ENCODE results near the gene LYZL1.
"Not testable (repeated sequence)": the region's sequence is repeated elsewhere in the genome, so short reads cannot be mapped to it uniquely, and the experiment has no call there.

Gene LYZL1

DNA sequence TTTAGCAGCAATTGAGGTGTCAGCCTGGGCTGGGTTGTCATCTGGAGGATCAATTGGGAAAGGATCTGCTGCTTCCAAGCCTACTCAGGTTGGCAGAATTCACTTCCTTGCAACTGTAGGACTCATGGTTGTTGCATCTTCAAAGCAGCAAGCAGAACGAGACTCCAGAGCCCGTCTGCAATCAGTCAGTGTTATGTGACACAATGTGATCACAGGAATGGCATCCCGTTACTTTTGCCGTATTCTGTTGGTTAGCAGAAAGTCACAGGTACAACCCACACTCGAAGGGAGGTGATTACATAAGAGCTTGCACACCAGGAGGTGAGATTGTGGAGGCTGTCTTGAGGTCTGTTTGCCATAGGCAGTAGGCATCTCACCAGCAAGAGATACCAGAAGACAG, 15.4 kb upstream of the LYZL1 start:
- no peak overlapping the region for H3K27ac ChIP-seq
- TF ChIP-seq, protein P1, sequence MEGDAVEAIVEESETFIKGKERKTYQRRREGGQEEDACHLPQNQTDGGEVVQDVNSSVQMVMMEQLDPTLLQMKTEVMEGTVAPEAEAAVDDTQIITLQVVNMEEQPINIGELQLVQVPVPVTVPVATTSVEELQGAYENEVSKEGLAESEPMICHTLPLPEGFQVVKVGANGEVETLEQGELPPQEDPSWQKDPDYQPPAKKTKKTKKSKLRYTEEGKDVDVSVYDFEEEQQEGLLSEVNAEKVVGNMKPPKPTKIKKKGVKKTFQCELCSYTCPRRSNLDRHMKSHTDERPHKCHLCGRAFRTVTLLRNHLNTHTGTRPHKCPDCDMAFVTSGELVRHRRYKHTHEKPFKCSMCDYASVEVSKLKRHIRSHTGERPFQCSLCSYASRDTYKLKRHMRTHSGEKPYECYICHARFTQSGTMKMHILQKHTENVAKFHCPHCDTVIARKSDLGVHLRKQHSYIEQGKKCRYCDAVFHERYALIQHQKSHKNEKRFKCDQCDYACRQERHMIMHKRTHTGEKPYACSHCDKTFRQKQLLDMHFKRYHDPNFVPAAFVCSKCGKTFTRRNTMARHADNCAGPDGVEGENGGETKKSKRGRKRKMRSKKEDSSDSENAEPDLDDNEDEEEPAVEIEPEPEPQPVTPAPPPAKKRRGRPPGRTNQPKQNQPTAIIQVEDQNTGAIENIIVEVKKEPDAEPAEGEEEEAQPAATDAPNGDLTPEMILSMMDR (conservative IDR thresholded peaks at IDR 0.05), result no peak

DNA sequence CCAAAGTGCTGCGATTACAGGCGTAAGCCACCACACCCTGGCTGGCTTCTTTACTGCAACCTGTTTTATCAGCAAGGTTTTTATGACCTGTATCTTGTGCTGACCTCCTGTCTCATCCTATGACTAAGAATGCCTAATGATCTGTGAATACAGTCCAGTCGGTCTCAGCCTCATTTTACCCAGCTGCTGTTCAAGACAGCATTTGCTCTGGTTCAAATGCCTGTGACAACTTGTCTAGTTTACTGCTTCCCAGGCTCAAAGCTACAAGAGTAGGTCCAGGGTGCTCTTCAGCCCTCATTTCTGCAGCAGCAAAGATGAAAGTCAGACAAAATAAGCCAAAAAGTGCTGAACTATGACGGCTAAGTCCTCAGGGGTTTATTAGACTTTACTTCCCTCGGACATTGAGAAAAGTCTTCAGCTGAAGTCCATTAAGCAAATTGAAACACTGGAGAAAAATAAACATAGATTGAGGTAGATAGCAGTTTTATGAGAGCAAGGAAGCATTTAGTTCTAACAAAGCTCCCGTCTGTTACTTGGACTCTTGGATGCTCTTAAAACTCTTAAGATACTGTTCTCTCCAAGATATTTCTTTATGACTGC, 12.5 kb upstream of the LYZL1 start:
- peak overlapping the region; percentile 58 for H3K27ac ChIP-seq
- TF ChIP-seq, protein P1 (conservative IDR thresholded peaks at IDR 0.05), result no peak

DNA sequence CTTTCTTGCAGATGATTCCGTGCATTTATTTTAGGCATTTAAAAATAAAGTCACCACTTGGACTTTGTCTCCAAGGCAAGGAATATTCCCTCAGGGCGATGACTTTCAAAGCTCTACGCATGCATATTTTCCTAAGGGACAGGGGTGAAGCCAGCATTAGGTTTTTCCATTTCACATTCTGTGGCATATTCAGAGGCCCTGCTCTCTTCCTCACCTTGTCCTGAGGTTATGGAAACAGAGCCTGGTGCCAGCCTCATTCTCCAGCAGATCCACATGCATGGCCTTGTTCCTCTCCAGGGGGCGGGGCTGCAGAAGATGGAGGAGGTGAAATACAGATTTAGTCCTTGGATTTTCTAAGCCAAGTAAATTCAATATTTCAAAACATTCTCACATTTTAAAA, 11.6 kb upstream of the LYZL1 start:
- H3K27ac ChIP-seq, result peak overlapping the region; percentile 58
- TF ChIP-seq, protein P1 (conservative IDR thresholded peaks at IDR 0.05), result no peak

DNA sequence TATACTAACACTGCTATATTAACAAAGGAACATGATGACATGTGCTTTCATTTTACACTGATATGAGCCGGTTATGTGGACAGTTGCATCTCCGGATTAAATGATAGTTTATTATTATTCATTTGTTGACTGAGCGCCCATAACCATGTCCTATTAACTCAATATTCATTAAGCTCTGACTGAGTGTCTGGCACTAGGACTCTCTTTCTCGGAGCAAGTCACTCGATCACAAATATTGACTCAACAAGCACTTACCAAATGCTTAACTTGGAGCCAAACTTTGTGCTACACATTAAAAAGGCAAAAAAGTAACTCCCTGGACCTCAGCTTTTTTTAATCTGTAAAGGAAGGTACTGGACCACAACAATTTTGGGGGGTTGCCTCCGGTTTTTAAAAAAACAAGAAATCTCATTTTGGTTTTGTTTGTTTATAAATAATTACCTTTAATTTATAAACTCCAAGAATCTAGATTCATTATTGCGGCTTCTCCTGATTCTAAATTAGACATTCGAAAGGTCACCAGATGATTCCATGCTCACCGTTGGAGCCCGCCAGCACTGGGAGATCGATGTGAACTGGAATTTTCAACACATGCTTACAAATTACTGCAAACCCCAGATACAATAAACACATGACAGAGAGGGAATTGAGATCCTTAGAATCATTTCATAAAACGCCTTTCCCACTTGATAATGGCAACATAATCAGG, 8.9 kb upstream of the LYZL1 start:
- no peak overlapping the region for H3K27ac ChIP-seq

DNA sequence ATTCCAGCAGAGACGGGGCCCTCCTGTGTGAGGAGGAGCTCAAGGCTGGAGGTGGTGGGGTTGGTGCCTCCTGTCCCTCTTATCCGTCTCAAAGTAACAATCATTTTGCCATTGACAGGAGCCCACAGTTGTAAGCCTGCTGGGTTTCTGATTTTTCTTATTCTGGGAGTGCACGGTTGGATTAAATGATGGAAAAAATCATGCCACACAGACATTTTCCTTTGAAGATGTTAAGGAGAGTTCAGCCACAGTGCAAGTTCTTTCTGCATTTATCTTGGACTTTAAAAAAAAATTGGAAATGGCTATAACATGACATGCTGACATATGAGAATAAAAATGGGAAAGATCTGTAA, 8.4 kb upstream of the LYZL1 start:
- TF ChIP-seq, protein P1 (conservative IDR thresholded peaks at IDR 0.05), result no peak
- H3K27ac ChIP-seq, result no peak overlapping the region

More for the DNA sequence above, 8.9 kb upstream of the LYZL1 start:
- TF ChIP-seq, protein P1 (conservative IDR thresholded peaks at IDR 0.05), result no peak

DNA sequence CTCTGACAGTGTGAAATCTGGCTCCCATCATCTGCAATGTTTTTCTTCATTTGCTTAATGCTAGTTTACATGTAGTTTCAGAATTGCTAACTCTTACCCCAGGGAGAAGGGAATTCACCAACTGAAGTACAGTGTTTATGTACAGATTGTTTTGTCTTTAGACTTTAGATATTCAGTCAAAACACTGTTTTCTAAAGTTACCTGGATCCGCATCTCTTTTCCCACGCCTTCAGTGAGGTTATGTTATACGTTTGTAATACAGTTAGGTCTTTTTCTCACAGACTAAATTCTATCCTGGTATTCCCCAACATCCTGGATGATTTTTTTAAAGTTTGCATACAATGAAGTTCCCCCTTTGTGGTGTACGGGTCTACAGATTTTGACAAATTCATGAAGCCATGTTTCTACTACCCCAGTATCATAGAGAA, 3.2 kb upstream of the LYZL1 start:
- H3K27ac ChIP-seq, result no peak overlapping the region
- TF ChIP-seq, protein P1 (conservative IDR thresholded peaks at IDR 0.05), result no peak

DNA sequence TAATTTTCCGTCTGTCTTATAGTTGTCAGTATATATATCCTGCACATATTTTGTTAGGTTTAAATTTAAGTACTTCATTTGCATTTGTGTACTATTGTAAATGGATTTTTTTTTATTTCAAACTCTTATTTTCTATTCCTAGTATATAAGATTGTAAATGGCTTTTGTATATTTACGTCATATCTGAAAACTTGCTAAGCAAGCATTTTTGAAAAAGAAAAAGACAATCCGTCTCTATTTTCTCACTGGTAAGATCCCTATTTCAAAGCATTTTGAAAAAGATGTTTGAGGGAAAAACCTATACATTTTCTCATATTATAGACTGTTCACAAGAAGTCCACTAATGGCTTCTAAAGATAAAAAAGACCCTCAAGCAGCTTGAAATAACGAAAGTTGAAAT, 1.2 kb upstream of the LYZL1 start:
- H3K27ac ChIP-seq, result no peak overlapping the region
- TF ChIP-seq, protein P1 (conservative IDR thresholded peaks at IDR 0.05), result no peak

DNA sequence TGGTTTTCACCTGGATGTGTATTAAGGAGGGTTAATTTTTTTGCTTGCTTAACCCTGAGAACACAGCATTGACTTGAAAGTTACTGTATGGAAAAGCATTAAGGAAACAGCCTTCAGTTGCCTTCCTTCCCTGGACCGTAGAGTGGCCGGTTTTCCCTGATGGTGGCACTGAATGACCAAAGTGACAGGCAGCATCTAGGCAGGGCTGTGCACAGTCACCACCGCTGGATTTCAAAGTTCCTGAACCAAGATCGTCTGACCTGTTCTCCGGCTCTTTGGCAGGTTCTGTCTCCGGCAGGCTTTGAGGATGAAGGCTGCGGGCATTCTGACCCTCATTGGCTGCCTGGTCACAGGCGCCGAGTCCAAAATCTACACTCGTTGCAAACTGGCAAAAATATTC, 2.7 kb downstream of the LYZL1 start:
- H3K27ac ChIP-seq, result not testable (repeated sequence)

DNA sequence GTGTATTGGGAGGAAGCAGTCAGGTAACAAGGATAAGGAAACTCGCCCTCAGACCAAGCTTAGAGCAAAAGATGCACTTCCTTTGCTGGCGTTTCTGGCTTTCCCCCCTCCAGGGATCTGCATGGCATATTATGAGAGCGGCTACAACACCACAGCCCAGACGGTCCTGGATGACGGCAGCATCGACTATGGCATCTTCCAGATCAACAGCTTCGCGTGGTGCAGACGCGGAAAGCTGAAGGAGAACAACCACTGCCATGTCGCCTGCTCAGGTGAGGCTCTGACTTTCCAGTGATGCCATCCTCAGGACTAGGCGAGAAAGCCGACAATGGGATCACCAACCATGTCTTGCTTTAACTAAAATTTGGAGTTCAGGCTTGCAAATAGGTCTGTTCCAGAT, 3.5 kb downstream of the LYZL1 start:
- H3K27ac ChIP-seq, result not testable (repeated sequence)
